HepG2 (cell line): ENCODE measurements around the gene MCU. TPM values are rescaled to one million over a fixed set of nuclear protein-coding genes. Genes with fewer than 3 reads are reported as not detected.

Experiments
- ATF4 ChIP-seq, 2 experiments: fragments of 450-650 bp in 1 of 2; sonication (generic) in 1 of 2; formaldehyde crosslinking; IDR thresholded peaks; 2 replicates each; pipeline versions ENCODE4 v1.5.0 to v1.8.0; 2020 to 2022; ENCODE audit warnings: mild to moderate bottlenecking in 1 of 2, missing genetic modification reagents in 1 of 2
- CENPBD1 ChIP-seq: sonication (generic); formaldehyde crosslinking; IDR thresholded peaks from 2 replicates; pipeline ENCODE4 v1.8.0; 2022; ENCODE audit warnings: missing genetic modification reagents, low read depth, mild to moderate bottlenecking, borderline replicate concordance
- HNF1B ChIP-seq: sonication (generic); formaldehyde crosslinking; IDR thresholded peaks from 2 replicates; pipeline ENCODE4 v1.5.1; 2020; ENCODE audit warnings: mild to moderate bottlenecking, moderate library complexity, missing genetic modification reagents
- KMT2B ChIP-seq: IDR thresholded peaks from 2 replicates; pipeline ENCODE4 v1.6.1; 2016; ENCODE audit warnings: missing genetic modification reagents, missing compliant biosample characterization
- NR1H2 ChIP-seq: sonication (generic); formaldehyde crosslinking; IDR thresholded peaks from 2 replicates; pipeline ENCODE4 v1.8.1; 2022; ENCODE audit warnings: low read depth, missing genetic modification reagents, borderline replicate concordance
- UBTF ChIP-seq: sonication (generic); formaldehyde crosslinking; IDR thresholded peaks from 2 replicates; pipeline ENCODE4 v1.4.0; 2020; ENCODE audit warnings: mild to moderate bottlenecking, missing genetic modification reagents
- ZBTB1 ChIP-seq: sonication (generic); formaldehyde crosslinking; IDR thresholded peaks from 2 replicates; pipeline ENCODE4 v1.4.0; 2020; ENCODE audit warnings: missing genetic modification reagents, borderline replicate concordance
- ZNF142 ChIP-seq: sonication (generic); formaldehyde crosslinking; IDR thresholded peaks from 2 replicates; pipeline ENCODE4 v1.4.0; 2020; ENCODE audit warnings: missing genetic modification reagents
- ZNF75D ChIP-seq: sonication (generic); formaldehyde crosslinking; IDR thresholded peaks from 2 replicates; pipeline ENCODE4 v1.8.1; 2023; ENCODE audit warnings: missing genetic modification reagents, mild to moderate bottlenecking, borderline replicate concordance
- ZNF879 ChIP-seq: sonication (generic); formaldehyde crosslinking; IDR thresholded peaks from 2 replicates; pipeline ENCODE4 v1.8.1; 2023; ENCODE audit warnings: missing genetic modification reagents
- ZUFSP ChIP-seq: sonication (generic); formaldehyde crosslinking; IDR thresholded peaks from 2 replicates; pipeline ENCODE4 v1.9.0; 2021; ENCODE audit warnings: missing genetic modification reagents, mild to moderate bottlenecking, borderline replicate concordance
- polyA plus RNA-seq, 8 experiments: library from polyadenylated mRNA; depleted of rRNA in 3 of 8; stranded (reverse) in 7 of 8; unstranded in 1 of 8; fragments of >200 nt; fragmentation: Illumina TruSeq in 4 of 8; extraction: Trizol in 4 of 8; gene quantifications; 2 replicates each; pipeline versions ENCODE4 v1.2.1 to v1.2.3, GENCODE V29; 2011 to 2016; ENCODE audit warnings: low read depth in 4 of 8, missing spikeins in 1 of 8, mixed read lengths in 1 of 8; ENCODE audit not compliant: insufficient read depth in 1 of 8
- total RNA-seq, 5 experiments: library from RNA; depleted of rRNA; stranded (reverse); fragments of >200 nt; fragmentation: Illumina TruSeq; extraction: Trizol; gene quantifications; 2 replicates each; pipeline ENCODE4 v1.2.3, GENCODE V29; 2016; ENCODE audit warnings: low read depth in 1 of 5

The MCU gene
- total and polyA plus RNA-seq, 2 of the 13 experiments (the other 11 are each of a cell fraction or from before 2014, with no cell fraction given): 25.9 to 64.5 TPM

GRCh38 chr10:72742092-72742491 lies 50.1 kb downstream of the MCU start (continued):
- TF ChIP-seq ZUFSP: no peak
- TF ChIP-seq NR1H2 (CRISPR knock-in tag): no peak
- TF ChIP-seq ZBTB1: no peak
- no peak for TF ChIP-seq ZNF75D (CRISPR knock-in tag)
- no peak for TF ChIP-seq ATF4 (CRISPR knock-in tag; IDR thresholded peaks at IDR 0.05)
- TF ChIP-seq ZNF879 (CRISPR knock-in tag): no peak
- TF ChIP-seq UBTF (CRISPR knock-in tag): no peak
- TF ChIP-seq KMT2B: no peak
- no peak for TF ChIP-seq CENPBD1 (CRISPR knock-in tag)
- TF ChIP-seq HNF1B (CRISPR knock-in tag): no peak
- TF ChIP-seq ZNF142: no peak
